T-helper 17 cell (primary cell): ENCODE measurements around the gene ZFP1. TPM values are rescaled to one million over a fixed set of nuclear protein-coding genes. Genes with fewer than 3 reads are reported as not detected.
"Not testable (repeated sequence)": the region's sequence is repeated elsewhere in the genome, so short reads cannot be mapped to it uniquely, and the experiment has no call there.

ENCODE experiments used
- ATAC-seq: fragments of 150-1000 bp; cut with Tn5 transposase; 2 replicates; pipeline ENCODE4 v1.10.0; 2021; ENCODE audit warnings: mild to moderate bottlenecking, moderate library complexity
- DNase-seq, 3 donors: peaks; one replicate each; pipeline versions ENCODE4 v3.0.0 to v3.0.0-alpha.2; 2020 to 2021
- H3K9me3 ChIP-seq: one replicate; pipeline ENCODE4 v1.7.0; 2013; ENCODE audit warnings: low read length, mild to moderate bottlenecking; ENCODE audit not compliant: control insufficient read depth, poor library complexity, severe bottlenecking
- H3K27ac Mint-ChIP-seq: one replicate; pipeline ENCODE4 v1.8.0; 2022; ENCODE audit warnings: mild to moderate bottlenecking, moderate library complexity, mixed read lengths
- H3K27me3 Mint-ChIP-seq: one replicate; pipeline ENCODE4 v1.8.0; 2022; ENCODE audit warnings: mixed read lengths
- H3K36me3 Mint-ChIP-seq: one replicate; pipeline ENCODE4 v1.8.0; 2022; ENCODE audit warnings: low read depth, mixed read lengths
- H3K4me1 Mint-ChIP-seq: one replicate; pipeline ENCODE4 v1.8.0; 2022; ENCODE audit warnings: mild to moderate bottlenecking, mixed read lengths
- H3K4me3 Mint-ChIP-seq: one replicate; pipeline ENCODE4 v1.8.0; 2022; ENCODE audit warnings: mild to moderate bottlenecking, moderate library complexity, mixed read lengths
- total RNA-seq, 4 donors: library from RNA in 2 of 4; stranded (reverse) in 2 of 4; gene quantifications; one replicate each; pipeline ENCODE4 v1.2.3 and lab custom pipeline; 2022 to 2026

ZFP1 gene
- total RNA-seq, 2 donors from 2014 or later = 10.2 to 10.4 TPM

DNA sequence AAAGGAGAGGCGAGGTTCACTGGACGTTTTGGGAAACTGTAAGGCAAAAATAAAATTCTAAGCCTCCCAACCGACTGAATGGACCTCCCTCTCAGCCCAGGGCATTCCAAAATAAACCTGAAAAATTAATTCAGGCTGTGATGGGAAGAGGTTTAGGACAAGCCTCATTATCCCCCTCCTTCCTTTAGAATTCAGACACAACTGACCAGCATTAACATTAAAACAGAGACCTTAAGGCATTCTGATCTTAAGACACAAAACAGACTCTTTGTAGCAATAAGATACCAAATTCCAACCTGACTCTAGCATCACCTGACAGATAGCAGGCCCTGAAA lies 31.4 kb upstream of the ZFP1 start:
- H3K9me3 ChIP-seq = no peaks in the 10 kb centered on the region
- DNase-seq (no peak), ATAC-seq (no peak)
- Mint-ChIP-seq H3K27ac (no peak overlapping the region), H3K4me3 (no peak overlapping the region), H3K27me3 (peaks cover 4% of the 10 kb centered on the region), H3K4me1 (peaks cover 6% of the 10 kb centered on the region), H3K36me3 (no peaks in the 10 kb centered on the region)

DNA sequence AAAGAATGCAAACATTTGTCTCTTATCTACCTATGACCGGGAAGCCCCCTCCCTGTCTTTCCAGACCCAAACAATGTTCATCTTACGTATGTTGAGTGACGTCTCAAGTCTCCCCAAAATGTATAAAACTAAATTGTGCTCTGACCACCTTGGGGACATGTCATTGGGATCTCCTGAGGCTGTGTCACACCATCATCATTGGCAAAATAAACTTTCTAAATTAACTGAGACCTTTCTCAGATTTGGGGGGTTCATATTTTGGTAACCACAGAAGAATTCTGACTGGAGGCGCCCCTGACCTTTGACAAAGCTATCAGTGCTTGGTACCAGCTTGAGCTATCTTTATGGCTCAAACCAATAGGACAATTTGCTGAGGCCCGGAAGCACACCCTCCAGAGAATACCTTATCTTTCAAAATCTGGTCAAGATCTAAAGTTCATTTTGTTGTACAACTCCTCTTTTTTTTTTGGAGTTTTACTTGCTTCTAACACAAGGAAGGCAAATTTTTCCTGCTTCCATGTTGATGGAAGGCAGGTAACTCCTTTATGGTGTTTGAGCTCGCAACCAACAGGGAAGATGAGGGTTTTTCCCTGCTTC lies 29.3 kb upstream of the ZFP1 start:
- Mint-ChIP-seq H3K27ac (no peak overlapping the region), H3K4me3 (no peak overlapping the region), H3K36me3 (no peaks in the 10 kb centered on the region), H3K4me1 (peaks cover 6% of the 10 kb centered on the region), H3K27me3 (no peaks in the 10 kb centered on the region)
- DNase-seq (no peak), ATAC-seq (no peak)
- H3K9me3 ChIP-seq = no peaks in the 10 kb centered on the region

DNA sequence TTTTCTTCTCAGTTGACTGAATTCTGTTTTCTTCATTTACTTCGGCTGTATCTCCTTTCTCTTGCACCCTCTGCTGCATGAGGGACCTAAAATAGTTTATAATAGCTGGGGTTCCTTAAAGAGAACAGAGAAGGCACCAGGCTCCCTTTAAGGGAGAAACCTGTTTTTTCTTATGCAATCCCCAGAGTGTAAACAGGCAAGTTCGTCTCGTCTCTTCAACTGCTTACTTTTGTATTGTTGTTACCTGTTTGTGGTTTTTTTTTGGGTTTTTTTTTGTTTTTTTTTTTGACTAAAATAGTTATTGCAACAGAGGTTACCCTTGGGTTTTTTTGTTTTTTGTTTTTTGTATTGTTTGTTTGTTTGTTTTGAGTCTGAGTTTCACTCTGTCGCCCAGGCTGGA lies 28.1 kb upstream of the ZFP1 start:
- no peaks in the 10 kb centered on the region for H3K27me3 Mint-ChIP-seq
- no peak overlapping the region for H3K4me3 Mint-ChIP-seq
- H3K36me3 Mint-ChIP-seq = no peaks in the 10 kb centered on the region
- peaks cover 6% of the 10 kb centered on the region for H3K4me1 Mint-ChIP-seq
- no peak overlapping the region for H3K27ac Mint-ChIP-seq
- DNase-seq = no peak
- ATAC-seq = no peak
- H3K9me3 ChIP-seq = no peaks in the 10 kb centered on the region

DNA sequence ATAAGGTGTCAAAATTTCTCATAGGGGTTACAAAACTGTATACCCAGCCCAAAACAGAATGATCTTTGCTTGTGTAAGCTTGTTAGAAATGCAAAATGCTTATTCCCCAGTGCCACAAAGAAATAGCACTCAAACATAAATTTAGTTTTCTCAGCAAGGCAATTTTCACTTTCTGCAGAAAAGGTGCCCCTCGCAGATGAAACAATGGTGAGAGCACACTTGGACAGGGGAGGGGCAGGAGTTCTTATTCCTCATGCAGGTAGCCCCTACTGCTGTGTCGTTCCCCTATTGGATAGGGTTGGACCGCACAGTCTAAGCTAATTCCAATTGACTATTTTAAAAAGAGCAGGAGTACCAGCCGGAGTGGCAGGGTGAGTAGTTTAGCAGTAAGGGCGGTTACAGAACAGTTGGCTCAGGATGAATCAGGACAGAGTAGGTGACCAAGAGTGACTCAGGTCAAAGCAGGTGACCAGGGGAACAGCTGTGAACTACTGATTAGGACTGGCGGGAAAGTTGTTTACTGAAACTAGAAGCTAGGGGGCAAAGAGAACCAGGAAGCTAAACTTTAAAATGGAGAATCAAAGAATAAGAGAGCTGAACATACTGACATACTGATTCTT lies 26.3 kb upstream of the ZFP1 start:
- DNase-seq = no peak
- Mint-ChIP-seq H3K27me3 (no peaks in the 10 kb centered on the region), H3K4me1 (no peaks in the 10 kb centered on the region), H3K27ac (no peak overlapping the region), H3K4me3 (no peak overlapping the region), H3K36me3 (no peaks in the 10 kb centered on the region)
- no peak for ATAC-seq
- H3K9me3 ChIP-seq = no peaks in the 10 kb centered on the region

DNA sequence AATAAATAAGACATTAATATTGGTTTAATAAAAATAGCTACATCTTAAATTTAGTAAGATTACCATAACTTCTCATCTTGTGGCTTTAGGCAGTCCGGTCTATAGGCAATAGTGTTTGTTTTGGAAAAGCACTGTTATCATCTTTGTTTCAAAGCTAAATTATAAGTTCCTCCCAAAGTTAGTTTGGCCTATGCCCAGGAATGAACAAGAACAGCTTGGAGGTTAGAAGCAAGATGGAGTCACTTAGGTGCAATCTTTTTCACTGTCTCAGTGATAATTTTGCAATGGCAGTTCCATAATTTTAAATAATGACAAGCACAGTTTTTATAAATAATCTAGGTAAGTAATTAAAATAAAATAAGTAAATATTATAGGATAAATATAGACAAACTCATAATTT lies 25.7 kb upstream of the ZFP1 start:
- DNase-seq (no peak), ATAC-seq (no peak)
- Mint-ChIP-seq H3K36me3 (no peaks in the 10 kb centered on the region), H3K4me3 (no peak overlapping the region), H3K27me3 (no peaks in the 10 kb centered on the region), H3K27ac (no peak overlapping the region), H3K4me1 (no peaks in the 10 kb centered on the region)
- H3K9me3 ChIP-seq = no peaks in the 10 kb centered on the region

DNA sequence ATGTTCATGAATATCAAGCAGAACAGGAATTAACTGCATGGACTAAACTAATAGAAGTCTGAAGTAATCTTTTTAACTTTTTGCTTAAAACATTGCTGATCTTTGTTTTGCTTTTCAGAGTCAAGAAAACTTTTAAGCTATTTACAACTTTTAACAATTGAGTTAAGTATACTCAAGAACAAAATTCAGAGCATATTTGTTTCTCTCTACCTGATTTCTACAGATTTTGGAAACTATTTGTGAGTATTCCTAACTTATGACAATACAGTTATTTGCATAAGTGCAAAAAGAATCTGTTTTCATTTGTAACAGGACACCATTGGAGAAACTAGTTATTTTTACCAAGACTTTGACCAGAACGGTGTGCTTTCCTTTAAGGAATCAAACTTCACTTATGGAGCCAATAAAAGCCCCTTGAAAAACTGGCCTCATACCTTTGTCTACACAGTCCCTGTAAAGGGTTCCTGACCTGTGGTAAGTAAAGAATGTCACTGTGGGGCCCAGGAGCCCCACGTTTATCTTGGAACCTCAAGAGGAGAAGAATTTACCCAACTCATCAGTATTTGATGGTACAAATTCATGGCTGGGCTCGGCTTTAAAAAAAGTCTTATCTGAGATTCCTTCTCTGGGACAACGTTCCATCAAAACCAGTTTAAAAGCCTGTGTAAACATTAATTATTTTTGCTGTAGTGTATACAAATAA lies 20.5 kb upstream of the ZFP1 start:
- Mint-ChIP-seq H3K27me3 (peaks cover 9% of the 10 kb centered on the region), H3K4me3 (no peak overlapping the region), H3K4me1 (peaks cover 13% of the 10 kb centered on the region), H3K27ac (no peak overlapping the region), H3K36me3 (no peaks in the 10 kb centered on the region)
- no peaks in the 10 kb centered on the region for H3K9me3 ChIP-seq
- ATAC-seq (no peak), DNase-seq (no peak)

DNA sequence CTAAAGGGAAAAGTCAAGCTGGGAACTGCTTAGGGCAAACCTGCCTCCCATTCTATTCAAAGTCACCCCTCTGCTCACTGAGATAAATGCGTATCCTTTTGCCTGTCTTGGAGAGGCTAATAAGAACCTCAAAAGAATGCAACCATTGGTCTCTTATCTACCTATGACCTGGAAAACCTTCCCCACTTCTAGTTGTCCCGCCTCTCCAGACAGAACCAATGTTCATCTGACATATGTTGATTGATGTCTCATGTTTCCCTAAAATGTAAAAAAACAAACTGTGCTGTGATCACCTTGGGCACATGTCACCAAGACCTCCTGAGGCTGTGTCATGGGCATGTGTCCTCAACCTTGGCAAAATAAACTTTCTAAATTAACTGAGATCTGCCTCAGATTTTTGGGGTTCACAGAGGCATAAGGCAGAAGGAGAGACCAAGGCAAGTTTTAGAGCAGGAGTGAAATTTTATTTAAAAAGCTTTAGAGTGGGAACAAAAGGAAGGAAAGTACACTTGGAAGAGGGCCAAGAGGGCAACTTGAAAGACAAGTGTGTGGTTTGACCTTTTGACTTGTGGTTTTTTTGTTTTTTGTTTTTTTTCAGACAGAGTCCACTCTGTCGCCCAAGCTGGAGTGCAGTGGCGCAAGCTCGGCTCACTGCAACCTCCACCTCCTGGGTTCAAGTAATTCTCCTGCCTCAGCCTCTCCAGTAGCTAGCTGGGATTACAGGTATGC lies 18.7 kb upstream of the ZFP1 start:
- peaks cover 13% of the 10 kb centered on the region for H3K4me1 Mint-ChIP-seq
- DNase-seq, H3K4me3 Mint-ChIP-seq, H3K27ac Mint-ChIP-seq, H3K36me3 Mint-ChIP-seq, H3K27me3 Mint-ChIP-seq, H3K9me3 ChIP-seq, ATAC-seq: not testable (repeated sequence)

DNA sequence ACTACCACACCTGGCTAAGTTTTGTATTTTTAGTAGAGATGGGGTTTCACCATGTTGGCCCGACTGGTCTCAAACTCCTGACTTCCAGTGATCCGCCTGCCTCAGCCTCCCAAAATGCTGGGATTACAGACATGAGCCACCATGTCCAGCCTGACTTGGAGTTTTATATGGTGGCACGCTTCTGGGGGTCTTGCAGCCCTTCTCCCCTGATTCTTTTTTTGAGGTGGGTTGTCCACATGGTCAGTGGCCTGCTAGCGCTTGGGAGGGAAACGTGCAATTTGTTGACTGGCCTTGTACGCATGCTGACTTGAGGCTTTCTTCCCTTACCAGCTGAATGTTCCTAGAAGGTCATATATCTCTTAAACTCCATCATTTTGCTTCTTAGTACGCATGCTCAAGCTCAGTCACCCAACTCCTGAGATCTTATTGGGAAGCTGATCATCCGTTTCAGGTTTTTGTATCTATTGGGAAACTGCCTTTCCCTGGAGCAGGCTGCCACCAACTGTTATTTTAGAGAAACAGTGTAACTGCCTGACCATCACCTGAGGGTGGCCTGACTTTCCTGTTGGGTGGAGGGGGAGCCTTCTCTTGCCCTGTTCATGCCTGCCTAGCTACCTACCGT lies 18.1 kb upstream of the ZFP1 start:
- Mint-ChIP-seq H3K4me3 (no peak overlapping the region), H3K4me1 (peaks cover 13% of the 10 kb centered on the region), H3K27ac (no peak overlapping the region), H3K27me3 (peaks cover 9% of the 10 kb centered on the region), H3K36me3 (no peaks in the 10 kb centered on the region)
- no peak for ATAC-seq
- H3K9me3 ChIP-seq = no peaks in the 10 kb centered on the region
- no peak for DNase-seq

DNA sequence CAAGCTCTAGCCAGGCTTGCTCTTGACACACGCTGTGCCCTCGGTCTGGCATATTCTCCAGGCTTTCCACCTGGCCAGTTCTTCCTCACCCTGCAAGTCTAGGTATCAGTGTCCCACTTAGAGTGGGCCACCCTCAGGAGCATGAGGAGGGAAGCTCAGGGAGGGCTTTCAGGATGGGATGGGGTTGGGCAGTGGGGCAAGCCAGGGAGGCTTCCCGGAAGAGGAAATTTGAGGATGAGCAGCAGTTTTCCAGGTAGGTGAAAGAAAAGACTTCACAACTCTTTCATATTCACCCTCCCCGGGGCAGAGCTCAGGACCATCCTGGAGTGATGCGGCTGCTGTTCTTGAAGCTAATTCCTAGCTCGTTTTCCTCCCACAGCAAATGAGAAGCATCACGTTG lies 17.2 kb upstream of the ZFP1 start:
- no peak overlapping the region for H3K27ac Mint-ChIP-seq

DNA sequence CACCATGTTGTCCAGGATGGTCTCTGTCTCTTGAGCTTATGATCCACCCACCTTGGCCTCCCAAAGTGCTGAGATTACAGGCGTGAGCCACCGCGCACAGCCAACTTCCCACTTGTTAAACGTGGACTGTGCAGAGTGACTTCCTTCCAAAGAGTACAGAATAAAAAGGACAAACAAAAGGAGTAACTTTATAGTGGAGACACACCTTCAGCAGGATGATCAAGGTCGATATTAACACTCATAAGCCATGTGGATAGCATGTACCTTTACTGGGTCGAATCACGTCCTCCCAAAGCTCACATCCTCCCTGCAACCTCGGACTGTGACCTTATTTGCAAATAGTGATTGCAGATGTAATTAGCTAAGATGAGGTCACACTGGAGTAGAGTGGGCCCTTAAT lies 10.1 kb upstream of the ZFP1 start:
- Mint-ChIP-seq H3K4me3 (no peak overlapping the region), H3K4me1 (peaks cover 7% of the 10 kb centered on the region), H3K27ac (no peak overlapping the region), H3K36me3 (peaks cover 2% of the 10 kb centered on the region), H3K27me3 (no peaks in the 10 kb centered on the region)
- H3K9me3 ChIP-seq = no peaks in the 10 kb centered on the region
- DNase-seq = no peak
- no peak for ATAC-seq

More for the DNA sequence above, 17.2 kb upstream of the ZFP1 start:
- peaks cover 9% of the 10 kb centered on the region for H3K27me3 Mint-ChIP-seq
- ATAC-seq (no peak), DNase-seq (no peak)
- no peaks in the 10 kb centered on the region for H3K9me3 ChIP-seq
- peaks cover 13% of the 10 kb centered on the region for H3K4me1 Mint-ChIP-seq
- no peaks in the 10 kb centered on the region for H3K36me3 Mint-ChIP-seq
- no peak overlapping the region for H3K4me3 Mint-ChIP-seq

DNA sequence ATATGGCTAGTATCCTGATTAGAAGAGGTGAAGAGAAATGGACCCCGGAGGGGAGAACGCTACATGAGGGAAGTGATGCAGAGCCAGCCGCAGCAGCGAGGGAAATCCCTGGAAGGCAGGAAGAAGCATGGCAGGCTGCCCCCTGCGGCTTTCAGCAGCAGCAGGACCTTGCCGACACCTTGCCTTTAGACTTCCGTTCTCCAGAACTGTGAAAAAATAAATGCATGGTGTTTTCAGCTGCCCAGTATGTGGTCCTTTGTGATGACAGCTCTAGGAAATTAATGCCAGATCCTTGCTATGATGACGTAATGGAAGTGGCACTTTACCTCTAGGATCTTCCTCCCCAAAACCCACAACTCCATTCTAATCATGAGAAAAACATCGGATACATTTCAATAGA lies 9.7 kb upstream of the ZFP1 start:
- Mint-ChIP-seq H3K27ac (no peak overlapping the region), H3K36me3 (peaks cover 2% of the 10 kb centered on the region), H3K4me1 (peaks cover 7% of the 10 kb centered on the region), H3K4me3 (no peak overlapping the region), H3K27me3 (no peaks in the 10 kb centered on the region)
- DNase-seq = no peak
- no peaks in the 10 kb centered on the region for H3K9me3 ChIP-seq
- ATAC-seq = no peak

DNA sequence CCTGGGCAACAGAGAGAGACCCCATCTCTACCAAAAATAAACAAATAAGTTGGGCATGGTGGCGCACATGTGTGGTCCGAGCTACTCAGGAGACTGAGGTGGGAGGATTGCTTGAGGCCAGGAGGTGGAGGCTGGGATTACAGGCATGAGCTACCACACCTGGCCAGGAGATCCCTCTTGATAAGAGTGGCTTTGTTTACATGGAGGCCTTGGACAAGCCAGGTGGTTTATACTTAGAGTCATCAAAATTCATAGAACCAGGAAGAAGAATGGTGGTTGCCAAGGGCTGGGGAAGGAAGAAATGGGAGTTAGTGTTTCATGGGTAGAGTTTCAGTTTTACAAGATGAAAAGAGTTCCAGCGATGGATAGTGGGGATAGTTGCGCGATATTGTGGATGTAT lies 8.8 kb upstream of the ZFP1 start:
- H3K4me1 Mint-ChIP-seq = peaks cover 7% of the 10 kb centered on the region
- ATAC-seq (no peak), DNase-seq (no peak)
- peaks cover 2% of the 10 kb centered on the region for H3K36me3 Mint-ChIP-seq
- no peaks in the 10 kb centered on the region for H3K9me3 ChIP-seq
- H3K27me3 Mint-ChIP-seq = no peaks in the 10 kb centered on the region
- H3K4me3 Mint-ChIP-seq = no peak overlapping the region
- H3K27ac Mint-ChIP-seq = no peak overlapping the region

DNA sequence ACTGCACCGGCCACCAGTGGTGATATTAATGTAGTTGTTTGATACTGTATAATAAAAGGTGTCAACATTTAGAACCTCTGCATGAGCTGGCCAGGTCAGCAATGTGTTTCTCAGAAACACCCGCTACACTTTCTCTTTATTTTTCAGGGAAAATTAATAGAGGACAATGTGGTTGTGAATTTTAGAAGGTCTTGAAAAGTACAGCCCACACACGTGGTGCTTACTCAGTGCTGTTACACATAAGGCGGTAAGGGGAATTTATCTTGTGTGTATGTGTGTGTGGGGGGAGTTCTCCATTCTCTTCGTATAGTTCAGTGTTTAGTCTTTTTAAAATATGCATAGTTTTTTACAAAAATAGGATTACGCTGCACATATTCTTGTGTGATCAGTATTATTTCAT lies 4.4 kb upstream of the ZFP1 start:
- Mint-ChIP-seq H3K4me3 (no peak overlapping the region), H3K27ac (no peak overlapping the region), H3K36me3 (peaks cover 2% of the 10 kb centered on the region), H3K4me1 (peaks cover 2% of the 10 kb centered on the region), H3K27me3 (no peaks in the 10 kb centered on the region)
- H3K9me3 ChIP-seq = no peaks in the 10 kb centered on the region
- no peak for DNase-seq
- no peak for ATAC-seq
